RWPE2 (cell line): ENCODE results near the gene PLCL2.

Experiments used
- ATAC-seq: fragments of 200-7000 bp; cut with Tn5 transposase; 3 replicates; pipeline ENCODE4 v1.9.1; 2021; ENCODE audit warnings: low read depth
- DNase-seq: peaks from one replicate; pipeline ENCODE4 v3.0.0-alpha.2; 2020; ENCODE audit warnings: low spot score
- H3K27ac ChIP-seq: fragments of 450-650 bp; 2 replicates; pipeline ENCODE4 v1.5.1; 2017; ENCODE audit warnings: mild to moderate bottlenecking; ENCODE audit not compliant: poor library complexity, severe bottlenecking
- H3K27me3 ChIP-seq: fragments of 250-450 bp; sonication (Bioruptor Pico); 2 replicates; pipeline ENCODE4 v1.5.1; 2021; ENCODE audit warnings: mild to moderate bottlenecking, moderate library complexity; ENCODE audit not compliant: insufficient read depth, poor library complexity, severe bottlenecking
- H3K36me3 ChIP-seq: fragments of 250-450 bp; sonication (Bioruptor Pico); 2 replicates; pipeline ENCODE4 v1.5.1; 2020; ENCODE audit warnings: low read depth, mild to moderate bottlenecking, moderate library complexity
- H3K4me1 ChIP-seq: fragments of 250-450 bp; sonication (Bioruptor Pico); 2 replicates; pipeline ENCODE4 v1.5.1; 2021; ENCODE audit warnings: mild to moderate bottlenecking, moderate library complexity; ENCODE audit not compliant: insufficient read depth, poor library complexity, severe bottlenecking
- H3K4me3 ChIP-seq: fragments of 250-450 bp; sonication (Bioruptor Pico); 2 replicates; pipeline ENCODE4 v1.5.1; 2021; ENCODE audit warnings: mild to moderate bottlenecking, moderate library complexity; ENCODE audit not compliant: severe bottlenecking
- H3K9me3 ChIP-seq: fragments of 250-450 bp; sonication (Bioruptor Pico); 2 replicates; pipeline ENCODE4 v1.5.1; 2021; ENCODE audit warnings: mild to moderate bottlenecking, moderate library complexity; ENCODE audit not compliant: severe bottlenecking
- CTCF ChIP-seq: fragments of 450-650 bp; IDR thresholded peaks from one replicate; pipeline ENCODE4 v1.5.1; 2017; ENCODE audit warnings: mild to moderate bottlenecking, moderate library complexity; ENCODE audit not compliant: poor library complexity, severe bottlenecking

Gene PLCL2

DNA sequence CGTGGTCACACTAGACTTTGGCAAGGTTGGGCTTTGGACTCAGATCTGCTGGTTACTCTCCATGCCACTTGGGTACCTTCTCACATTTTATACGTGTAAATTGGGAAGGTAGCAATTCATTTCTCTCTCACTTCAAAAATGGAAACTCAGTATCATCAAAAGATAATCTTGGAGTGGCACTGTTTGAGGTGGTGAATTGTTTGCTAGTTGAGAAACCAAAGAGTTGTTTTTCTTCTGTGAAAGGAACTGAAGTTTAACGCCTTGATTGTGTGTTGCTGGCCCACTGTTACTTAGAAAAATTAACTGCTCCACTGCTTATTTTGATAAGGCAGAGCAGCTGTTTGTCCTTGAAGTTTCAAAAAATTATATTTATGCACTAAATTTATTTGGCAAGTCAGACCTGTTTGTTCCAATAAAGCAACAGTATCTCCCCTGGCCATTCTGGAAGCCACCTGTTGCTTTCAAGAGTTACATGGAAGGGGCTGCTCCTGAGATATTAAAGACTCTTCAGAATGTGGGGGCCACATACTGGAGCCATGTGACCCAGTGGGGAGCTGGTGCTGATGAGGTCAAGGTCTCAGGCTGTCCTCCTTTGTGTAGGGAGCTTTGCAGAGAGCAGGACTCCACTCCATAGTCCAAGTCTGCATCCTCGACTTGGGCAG is 16.2 kb downstream of the PLCL2 start:
- TF ChIP-seq CTCF, result no peak
- Histone ChIP-seq H3K27me3 (no peaks in the 10 kb centered on the region), H3K36me3 (no peaks in the 10 kb centered on the region), H3K4me3 (no peak overlapping the region), H3K4me1 (no peaks in the 10 kb centered on the region), H3K9me3 (no peaks in the 10 kb centered on the region), H3K27ac (no peak overlapping the region)
- ATAC-seq, result no peak
- DNase-seq, result no peak

GRCh38 chr3:16904423-16905417 is 20.0 kb downstream of the PLCL2 start:
- Histone ChIP-seq H3K27me3 (no peaks in the 10 kb centered on the region), H3K4me3 (no peak overlapping the region), H3K4me1 (no peaks in the 10 kb centered on the region), H3K36me3 (no peaks in the 10 kb centered on the region), H3K9me3 (no peaks in the 10 kb centered on the region), H3K27ac (no peak overlapping the region)
- TF ChIP-seq CTCF, result no peak
- ATAC-seq (no peak), DNase-seq (no peak)

DNA sequence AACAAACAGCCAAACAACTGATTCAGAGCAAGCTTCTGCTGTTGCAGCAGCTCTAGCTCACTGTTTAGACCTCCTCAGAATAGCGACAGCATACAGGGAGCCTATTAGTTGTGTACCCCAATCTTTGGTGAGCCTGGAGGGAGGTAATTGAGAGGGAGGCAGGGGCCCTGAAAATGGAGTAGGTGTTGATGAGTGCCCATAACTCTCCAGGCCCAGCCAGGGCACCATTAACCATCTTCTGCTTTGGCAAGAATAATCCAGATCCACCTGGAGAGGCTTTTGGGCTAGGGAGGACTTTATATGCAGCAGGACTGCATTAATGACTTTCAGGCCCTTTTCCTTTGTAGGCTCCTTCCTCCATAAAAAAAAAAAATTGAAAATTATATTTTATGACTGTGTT is 20.9 kb downstream of the PLCL2 start:
- ATAC-seq (no peak), DNase-seq (no peak)
- Histone ChIP-seq H3K9me3 (no peaks in the 10 kb centered on the region), H3K4me1 (no peaks in the 10 kb centered on the region), H3K27me3 (no peaks in the 10 kb centered on the region), H3K27ac (no peak overlapping the region), H3K36me3 (no peaks in the 10 kb centered on the region), H3K4me3 (no peak overlapping the region)
- TF ChIP-seq CTCF, result no peak

DNA sequence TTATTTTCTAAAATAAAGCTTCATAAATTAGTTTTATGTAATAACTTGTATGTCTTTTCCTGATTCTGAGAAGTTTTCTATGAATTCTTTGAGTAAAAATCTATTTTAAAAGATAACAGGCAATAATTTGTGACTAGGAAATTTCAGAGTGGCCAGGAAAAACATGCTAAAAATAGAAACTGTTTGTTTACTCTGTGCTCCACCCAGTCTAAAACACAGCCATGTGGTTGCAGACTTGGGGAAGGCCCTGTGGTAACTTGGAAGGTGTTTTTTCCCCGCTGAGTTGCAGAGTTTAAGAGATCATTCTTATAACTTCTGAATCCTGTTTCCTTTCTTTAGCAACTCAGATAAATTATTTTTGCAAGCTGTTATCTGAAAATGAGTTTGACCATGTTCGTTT is 21.9 kb downstream of the PLCL2 start:
- TF ChIP-seq CTCF, result no peak
- Histone ChIP-seq H3K27me3 (no peaks in the 10 kb centered on the region), H3K4me1 (no peaks in the 10 kb centered on the region), H3K9me3 (no peaks in the 10 kb centered on the region), H3K36me3 (no peaks in the 10 kb centered on the region), H3K4me3 (no peak overlapping the region), H3K27ac (no peak overlapping the region)
- no peak for DNase-seq
- ATAC-seq, result no peak
